OCI-LY7 (cell line): ENCODE results near the gene TPRX2. TPM values are rescaled to one million over a fixed set of nuclear protein-coding genes. Genes with fewer than 3 reads are reported as not detected.

Experiments
- BruUV-seq: library from RNA; stranded (reverse); fragments of 400-500 nt; replicated peaks from 2 replicates; lab custom pipeline; 2021; lab: Mats Ljungman, UMichigan
- CTCF ChIA-PET: fragments of 300-600 bp; sonication (Branson Sonifier 250); formaldehyde crosslinking; loops from one replicate; lab custom pipeline; 2022; ENCODE audit warnings: antibody characterized with exemption; ENCODE audit not compliant: unreplicated experiment; lab: Charles Lee
- POLR2A ChIA-PET: fragments of 300-600 bp; sonication (Branson Sonifier 250); formaldehyde crosslinking; loops from one replicate; lab custom pipeline; 2022; ENCODE audit warnings: antibody characterized with exemption; lab: Charles Lee
- DNase-seq: peaks from one replicate; pipeline ENCODE4 v3.0.0-alpha.2; 2015; ENCODE audit warnings: low spot score
- H2AFZ ChIP-seq: fragments of 200-600 bp; sonication (generic), shearing (Covaris generic); 2 replicates; pipeline ENCODE4 v1.6.1; 2014; ENCODE audit warnings: mild to moderate bottlenecking, antibody characterized with exemption, low read length, moderate library complexity
- H3K27ac ChIP-seq: fragments of 200-600 bp; sonication (generic); 2 replicates; pipeline ENCODE4 v1.5.1; 2014; ENCODE audit warnings: mixed run types, low read depth, mild to moderate bottlenecking, moderate library complexity, low read length, inconsistent platforms; ENCODE audit not compliant: poor library complexity, severe bottlenecking
- H3K36me3 ChIP-seq: fragments of 200-600 bp; sonication (generic); 2 replicates; pipeline ENCODE4 v1.6.1; 2014; ENCODE audit warnings: mild to moderate bottlenecking, antibody characterized with exemption, low read length, moderate library complexity, mixed read lengths; ENCODE audit not compliant: insufficient read depth
- H3K4me1 ChIP-seq: fragments of 200-600 bp; sonication (generic); 2 replicates; pipeline ENCODE4 v1.5.1; 2014; ENCODE audit warnings: mild to moderate bottlenecking, low read length; ENCODE audit not compliant: insufficient read depth, poor library complexity, severe bottlenecking
- H3K4me2 ChIP-seq: fragments of 200-600 bp; sonication (generic); 2 replicates; pipeline ENCODE4 v1.6.1; 2014; ENCODE audit warnings: mild to moderate bottlenecking, low read length
- H3K4me3 ChIP-seq: fragments of 200-600 bp; sonication (generic); 2 replicates; pipeline ENCODE4 v1.5.1; 2014; ENCODE audit warnings: mild to moderate bottlenecking, low read depth, low read length; ENCODE audit not compliant: poor library complexity, severe bottlenecking
- H3K79me2 ChIP-seq: fragments of 200-600 bp; sonication (generic); 2 replicates; pipeline ENCODE4 v1.6.1; 2016; ENCODE audit warnings: low read depth, mild to moderate bottlenecking, low read length, moderate library complexity, mixed read lengths; ENCODE audit not compliant: insufficient read depth
- H3K9me2 ChIP-seq: fragments of 200-600 bp; sonication (generic); 2 replicates; pipeline ENCODE4 v1.6.1; 2016; ENCODE audit warnings: mild to moderate bottlenecking, low read length, mixed read lengths; ENCODE audit not compliant: insufficient read depth
- H3K9me3 ChIP-seq: fragments of 200-600 bp; sonication (generic); 2 replicates; pipeline ENCODE4 v1.6.1; 2014; ENCODE audit warnings: mild to moderate bottlenecking, mixed run types, low read length, mixed read lengths
- H4K20me1 ChIP-seq: fragments of 200-600 bp; sonication (generic); 2 replicates; pipeline ENCODE4 v1.6.1; 2014; ENCODE audit warnings: mild to moderate bottlenecking, antibody characterized with exemption, low read length, moderate library complexity, mixed read lengths; ENCODE audit not compliant: insufficient read depth
- CTCF ChIP-seq: fragments of 200-600 bp; sonication (generic); conservative IDR thresholded peaks from 2 replicates; pipeline ENCODE4 v1.5.1; 2014; ENCODE audit warnings: mild to moderate bottlenecking, antibody characterized with exemption, low read length, moderate library complexity, mixed read lengths
- EZH2phosphoT487 ChIP-seq: fragments of 200-600 bp; sonication (generic); IDR thresholded peaks from 2 replicates; pipeline ENCODE4 v1.6.1; 2018; ENCODE audit warnings: low read depth, borderline replicate concordance, mild to moderate bottlenecking, mixed run types, antibody characterized with exemption, low read length, moderate library complexity, mixed read lengths
- intact Hi-C: fragments of 100-400 bp; cut with micrococcal nuclease; formaldehyde crosslinking; loops from one replicate; pipeline ENCODE4 v1.10.0; 2022; ENCODE audit not compliant: unreplicated experiment
- total RNA-seq, 2 experiments: library from RNA; depleted of rRNA in 1 of 2; stranded (reverse); fragments of >200 nt in 1 of 2; shearing (Covaris generic) in 1 of 2; gene quantifications; 2 replicates each; pipeline ENCODE4 v1.2.3, GENCODE V29; 2014 to 2022

TPRX2 gene
- total RNA-seq, 2 experiments from 2014 or later: not detected

- POLR2A ChIA-PET: no interaction called here
- Histone ChIP-seq H3K27ac (no peak overlapping the region), H3K9me2 (no peaks in the 10 kb centered on the region), H3K4me3 (no peak overlapping the region), H3K79me2 (no peaks in the 10 kb centered on the region), H3K4me1 (no peaks in the 10 kb centered on the region), H4K20me1 (no peaks in the 10 kb centered on the region), H3K9me3 (no peaks in the 10 kb centered on the region), H2AFZ (no peak overlapping the region), H3K36me3 (no peaks in the 10 kb centered on the region), H3K4me2 (no peak overlapping the region)
- CTCF ChIA-PET: no interaction called here
- no peak for DNase-seq
- TF ChIP-seq CTCF (no peak), EZH2phosphoT487 (no peak)
- intact Hi-C loops: no loop called here
- no TSS peak for BruUV-seq
Observed at GRCh38 chr19:47896773-47897172, 37.7 kb downstream of the TPRX2 start.

GRCh38 chr19:47897861-47898260 is 38.8 kb downstream of the TPRX2 start:
- no peaks in the 10 kb centered on the region for H4K20me1 ChIP-seq
- no peaks in the 10 kb centered on the region for H3K9me2 ChIP-seq
- ChIA-PET POLR2A (no interaction called here), CTCF (no interaction called here)
- no peak overlapping the region for H3K4me3 ChIP-seq
- no peaks in the 10 kb centered on the region for H3K9me3 ChIP-seq
- intact Hi-C loops: no loop called here
- H3K4me1 ChIP-seq: no peaks in the 10 kb centered on the region
- no TSS peak for BruUV-seq
- TF ChIP-seq CTCF: no peak
- no peak for TF ChIP-seq EZH2phosphoT487
- no peaks in the 10 kb centered on the region for H3K79me2 ChIP-seq
- no peaks in the 10 kb centered on the region for H3K36me3 ChIP-seq
- H3K4me2 ChIP-seq: no peak overlapping the region
- DNase-seq: no peak
- H3K27ac ChIP-seq: no peak overlapping the region
- no peak overlapping the region for H2AFZ ChIP-seq

- intact Hi-C loops: no loop called here
- no peaks in the 10 kb centered on the region for H3K79me2 ChIP-seq
- H3K4me1 ChIP-seq: no peaks in the 10 kb centered on the region
- no TSS peak for BruUV-seq
- H3K9me3 ChIP-seq: no peaks in the 10 kb centered on the region
- no peaks in the 10 kb centered on the region for H3K36me3 ChIP-seq
- ChIA-PET POLR2A (no interaction called here), CTCF (no interaction called here)
- no peak for DNase-seq
- no peak overlapping the region for H3K27ac ChIP-seq
- no peaks in the 10 kb centered on the region for H4K20me1 ChIP-seq
- H2AFZ ChIP-seq: no peak overlapping the region
- no peak for TF ChIP-seq EZH2phosphoT487
- no peak for TF ChIP-seq CTCF
- H3K4me2 ChIP-seq: no peak overlapping the region
- H3K4me3 ChIP-seq: no peak overlapping the region
- H3K9me2 ChIP-seq: no peaks in the 10 kb centered on the region
Observed at GRCh38 chr19:47899335-47899734, 40.3 kb downstream of the TPRX2 start.
